ENCODE results near the gene FOSL2. TPM values are rescaled to one million over a fixed set of nuclear protein-coding genes. Genes with fewer than 3 reads are reported as not detected.

The FOSL2 gene
- total RNA-seq, 1 donor from 2014 or later = 185 TPM

- H3K36me3 ChIP-seq = peaks cover 42 to 67% of the 10 kb centered on the region in 2 donors
- peaks cover 3 to 11% of the 10 kb centered on the region in 2 donors for H3K4me1 ChIP-seq
- no peaks in the 10 kb centered on the region for H3K27me3 ChIP-seq
- peak overlapping the region in 1 of 2 donors; percentile 12 for H3K27ac ChIP-seq
- H3K9me3 ChIP-seq = no peaks in the 10 kb centered on the region
- intact Hi-C loops (cut with DNase I) = no loop called here
- no peak for DNase-seq (ENCODE audit: low spot score in 2 of 2)
- TF ChIP-seq CTCF (IDR thresholded peaks at IDR 0.05) = no peak
- H3K4me3 ChIP-seq = no peak overlapping the region
Measured at GRCh38 chr2:28419003-28419402, 26.3 kb downstream of the FOSL2 start.

- intact Hi-C loops (cut with DNase I) = no loop called here
- DNase-seq (ENCODE audit: low spot score in 2 of 2) = no peak
- no peaks in the 10 kb centered on the region for H3K27me3 ChIP-seq
- no peak for TF ChIP-seq CTCF (IDR thresholded peaks at IDR 0.05)
- peaks cover 36 to 60% of the 10 kb centered on the region in 2 donors for H3K36me3 ChIP-seq
- H3K4me3 ChIP-seq = no peak overlapping the region
- no peaks in the 10 kb centered on the region for H3K9me3 ChIP-seq
- H3K4me1 ChIP-seq = peaks cover under 1 to 4% of the 10 kb centered on the region in 2 donors
- peak overlapping the region in 1 of 2 donors; percentile 12 for H3K27ac ChIP-seq
Measured at GRCh38 chr2:28419443-28420270, 27.0 kb downstream of the FOSL2 start.

- Histone ChIP-seq H3K27me3 (no peaks in the 10 kb centered on the region), H3K9me3 (no peaks in the 10 kb centered on the region), H3K27ac (no peak overlapping the region), H3K36me3 (peaks cover 25 to 56% of the 10 kb centered on the region in 2 donors), H3K4me3 (no peak overlapping the region), H3K4me1 (no peaks in the 10 kb centered on the region)
- TF ChIP-seq CTCF (IDR thresholded peaks at IDR 0.05) = no peak
- intact Hi-C loops (cut with DNase I) = no loop called here
- DNase-seq (ENCODE audit: low spot score in 2 of 2) = no peak
Measured at GRCh38 chr2:28420722-28421121, 28.1 kb downstream of the FOSL2 start.

GRCh38 chr2:28422908-28423741, 30.5 kb downstream of the FOSL2 start:
- no peak for DNase-seq (ENCODE audit: low spot score in 2 of 2)
- H3K27me3 ChIP-seq = no peaks in the 10 kb centered on the region
- H3K9me3 ChIP-seq = no peaks in the 10 kb centered on the region
- peaks cover 21 to 41% of the 10 kb centered on the region in 2 donors for H3K36me3 ChIP-seq
- peak overlapping the region in 1 of 2 donors; percentile 26 for H3K27ac ChIP-seq
- no peak for TF ChIP-seq CTCF (IDR thresholded peaks at IDR 0.05)
- H3K4me3 ChIP-seq = no peak overlapping the region
- no peaks in the 10 kb centered on the region for H3K4me1 ChIP-seq
- intact Hi-C loops (cut with DNase I) = no loop called here

GRCh38 chr2:28423856-28424605, 31.4 kb downstream of the FOSL2 start:
- Histone ChIP-seq H3K36me3 (peaks cover 16 to 35% of the 10 kb centered on the region in 2 donors), H3K27ac (peak overlapping the region in 1 of 2 donors; percentile 26), H3K9me3 (no peaks in the 10 kb centered on the region), H3K4me1 (no peaks in the 10 kb centered on the region), H3K4me3 (no peak overlapping the region), H3K27me3 (no peaks in the 10 kb centered on the region)
- TF ChIP-seq CTCF (IDR thresholded peaks at IDR 0.05) = no peak
- intact Hi-C loops (cut with DNase I) = no loop called here
- DNase-seq (ENCODE audit: low spot score in 2 of 2) = no peak

All from ascending aorta (tissue), 2 donors.